Activated CD8-positive, alpha-beta memory T cell treated with anti-CD3 and anti-CD28 coated beads, Interleukin-2, amount 10 ng/mL, durations not matched to agents 7 days and 5 days (primary cell): ENCODE measurements around the gene DHRS11. TPM values are rescaled to one million over a fixed set of nuclear protein-coding genes. Genes with fewer than 3 reads are reported as not detected.

Source experiments
- total RNA-seq, 2 experiments: library from RNA; stranded (reverse); gene quantifications; one replicate each; pipeline ENCODE4 v1.2.3, GENCODE V29; 2021

Gene DHRS11
- total RNA-seq, 2 experiments from 2014 or later = 4.5 to 8.0 TPM

Other genes with a start within 250 kb of the DHRS11 start
- gene TBC1D3H, start 203.4 kb upstream of the DHRS11 start, total RNA-seq = not detected
- 10 to 100 TPM; 34.3 to 45.8 TPM for gene ZNHIT3, start 105.2 kb upstream of the DHRS11 start, total RNA-seq
- gene MYO19, start 57.0 kb upstream of the DHRS11 start, total RNA-seq = 100 to 1,000 TPM; 140 to 161 TPM
- gene PIGW, start 56.9 kb upstream of the DHRS11 start, total RNA-seq = 10 to 100 TPM in 1 of 2 experiments, 1 to 10 TPM in 1; 9.6 to 17.4 TPM
- gene GGNBP2, start 47.0 kb upstream of the DHRS11 start, total RNA-seq = 100 to 1,000 TPM in 1 of 2 experiments, 10 to 100 TPM in 1; 96.5 to 113 TPM
- 10 to 100 TPM; 13.6 to 17.0 TPM for gene MRM1, start 9.7 kb downstream of the DHRS11 start, total RNA-seq